HG03097 (cell line): ENCODE measurements around the gene PRIMA1.

Experiments used
- ATAC-seq: cut with Tn5 transposase; IDR thresholded peaks from one replicate; pipeline ENCODE4 v1.9.1; 2021; ENCODE audit not compliant: unreplicated experiment, low FRiP score

PRIMA1 gene

DNA sequence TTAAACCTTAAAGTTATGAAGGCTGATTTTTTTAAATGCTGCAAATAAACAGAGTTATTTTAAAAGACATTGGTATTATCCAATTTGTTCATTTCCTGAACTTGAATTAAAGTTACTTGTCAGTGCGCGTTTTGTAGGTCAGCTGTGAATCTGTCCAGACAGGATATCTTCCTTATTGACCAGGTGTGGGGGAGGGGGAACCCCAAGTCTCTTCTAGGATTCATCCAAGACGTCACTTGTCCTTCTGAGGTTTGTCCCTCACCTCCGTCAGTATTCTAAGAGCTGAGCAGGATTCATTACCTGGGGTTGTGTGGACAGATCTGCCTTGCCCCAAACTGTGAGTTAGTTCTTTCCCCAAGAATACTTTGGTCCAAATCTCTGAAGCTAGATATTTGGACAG is 8.8 kb upstream of the PRIMA1 start:
- no peak for ATAC-seq

DNA sequence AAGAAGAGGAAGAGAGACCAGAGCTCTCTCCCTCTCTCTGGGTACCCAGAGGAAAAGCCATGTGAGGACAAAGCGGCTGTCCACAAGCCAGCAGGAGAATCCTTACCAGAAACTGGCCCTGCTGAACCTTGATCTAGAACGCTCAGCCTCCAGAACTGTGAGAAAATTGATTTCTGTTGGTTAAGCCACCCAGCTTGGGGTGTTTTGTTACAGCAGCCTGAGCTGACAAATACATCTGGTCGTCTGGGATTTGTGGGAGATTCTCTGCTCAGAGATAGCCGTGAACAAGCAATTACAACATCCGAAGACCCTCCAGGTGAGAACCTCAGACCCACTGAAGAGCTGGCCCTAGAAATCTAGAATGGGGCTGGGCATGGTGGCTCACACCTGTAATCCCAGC is 6.5 kb upstream of the PRIMA1 start:
- ATAC-seq, result no peak

DNA sequence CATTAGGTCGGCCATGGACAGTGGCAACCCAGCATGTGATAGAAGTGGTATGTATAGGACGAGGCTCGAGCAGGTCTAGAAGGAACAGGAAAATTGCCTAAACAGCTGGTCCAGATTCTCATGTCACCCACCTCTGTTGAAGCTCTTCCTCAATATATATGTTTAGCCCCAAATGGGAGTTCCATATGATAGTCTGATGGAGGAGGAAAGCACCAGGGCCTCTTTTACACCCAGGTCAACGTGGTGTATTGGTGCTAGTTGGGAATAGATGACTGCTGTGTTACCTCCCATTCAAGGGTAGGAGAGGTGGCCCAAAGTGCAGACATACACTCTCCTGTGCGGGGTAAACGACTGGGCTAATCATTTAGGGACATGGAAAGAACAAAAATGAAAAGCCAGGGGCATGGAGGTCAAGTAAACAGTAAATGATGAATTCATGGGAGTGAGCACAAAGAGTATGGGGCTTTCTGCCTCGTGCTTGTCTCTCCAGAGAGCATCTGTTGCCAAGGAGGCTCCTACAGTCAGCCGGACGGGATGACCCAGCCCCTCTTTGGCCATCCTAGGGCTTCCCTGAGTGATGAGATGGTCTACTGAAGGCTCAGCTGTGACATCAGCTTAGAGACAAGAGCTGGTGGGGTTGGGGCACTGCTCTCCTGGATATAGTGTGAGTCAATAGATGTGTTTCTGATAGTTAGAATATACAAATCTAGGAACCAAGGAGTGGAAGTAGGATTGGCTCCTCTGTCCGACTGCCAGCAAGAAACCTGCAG is 5.5 kb upstream of the PRIMA1 start:
- no peak for ATAC-seq

DNA sequence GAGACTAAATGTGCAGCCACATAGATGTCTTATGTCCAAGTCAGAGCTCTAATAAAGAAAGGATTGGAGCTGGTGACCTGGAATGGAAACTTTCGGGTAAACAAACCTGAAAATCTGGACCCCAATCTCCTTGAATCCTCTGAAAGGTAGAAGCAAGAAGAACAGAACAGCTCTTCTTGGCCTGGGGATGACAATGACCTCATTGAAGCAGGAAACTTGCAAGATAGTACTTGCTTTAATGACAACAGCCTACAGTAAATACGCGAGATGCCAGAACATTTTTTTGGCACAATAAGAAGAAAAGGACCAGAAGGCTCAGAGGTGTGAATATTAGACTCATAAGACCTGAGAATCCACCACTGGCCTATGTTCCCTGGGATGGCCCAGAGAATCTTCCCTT is 4.1 kb upstream of the PRIMA1 start:
- ATAC-seq, result no peak

DNA sequence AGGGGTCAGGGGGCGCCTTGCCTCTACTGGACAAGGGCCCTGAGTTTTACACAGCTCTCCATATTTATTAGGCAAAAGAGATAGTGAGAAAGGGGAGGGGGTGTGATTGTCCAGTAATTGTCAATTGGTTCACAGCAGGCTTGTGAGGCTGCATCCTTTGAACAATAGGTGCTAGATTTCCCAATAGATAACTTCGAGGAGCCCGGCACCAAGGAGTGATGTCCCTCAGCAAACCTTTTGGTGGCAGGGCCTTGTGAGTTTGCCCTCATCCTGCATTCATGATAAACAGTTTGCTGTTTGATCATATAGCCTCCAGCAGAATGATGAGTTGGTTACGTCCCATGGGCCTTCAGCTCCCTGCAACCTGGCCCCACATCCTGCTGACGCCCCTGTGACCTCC is 2.7 kb upstream of the PRIMA1 start:
- ATAC-seq, result no peak

DNA sequence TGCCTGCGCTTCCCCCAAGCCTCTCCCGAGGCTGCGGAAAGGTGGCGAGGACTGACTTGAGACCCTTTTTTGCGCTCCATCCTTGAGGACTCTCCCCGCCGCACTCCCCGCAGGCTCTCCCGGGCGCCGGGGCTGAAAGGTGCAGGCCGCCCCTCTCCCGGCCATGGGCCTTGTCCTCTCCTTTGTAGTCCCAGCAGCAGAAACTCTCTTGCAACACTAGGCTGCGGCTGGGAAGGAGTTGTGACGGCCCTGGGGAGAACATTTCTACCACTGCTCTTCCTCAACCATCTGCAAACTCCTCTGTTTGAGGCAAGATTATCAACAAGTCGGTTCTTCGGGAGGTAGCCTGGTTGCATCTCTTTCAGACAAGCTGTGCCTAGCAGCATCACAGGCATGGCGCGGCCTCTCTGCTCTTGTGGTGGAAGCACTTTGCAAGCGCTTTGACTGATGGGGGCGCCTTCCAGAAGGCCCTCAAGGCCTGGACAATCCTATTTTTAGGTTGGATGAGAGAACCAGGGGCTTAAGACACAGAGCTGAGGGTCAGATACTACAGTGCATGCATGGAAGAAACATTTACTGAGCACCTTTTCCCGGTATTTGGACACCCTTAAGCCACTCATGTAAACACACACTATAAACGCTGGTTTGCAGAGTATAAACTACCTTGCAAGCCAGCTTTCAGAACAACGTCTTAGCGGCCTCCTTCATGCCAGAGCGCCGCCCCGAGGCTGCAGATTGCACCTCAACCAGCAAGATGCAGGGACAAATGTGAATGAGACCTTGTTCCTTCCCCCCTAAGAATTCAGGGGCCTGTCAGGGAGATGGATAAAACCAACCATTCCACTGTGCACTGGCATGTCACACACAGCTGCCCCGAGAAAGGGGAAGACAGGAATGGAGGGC is 1.2 kb upstream of the PRIMA1 start:
- no peak for ATAC-seq

DNA sequence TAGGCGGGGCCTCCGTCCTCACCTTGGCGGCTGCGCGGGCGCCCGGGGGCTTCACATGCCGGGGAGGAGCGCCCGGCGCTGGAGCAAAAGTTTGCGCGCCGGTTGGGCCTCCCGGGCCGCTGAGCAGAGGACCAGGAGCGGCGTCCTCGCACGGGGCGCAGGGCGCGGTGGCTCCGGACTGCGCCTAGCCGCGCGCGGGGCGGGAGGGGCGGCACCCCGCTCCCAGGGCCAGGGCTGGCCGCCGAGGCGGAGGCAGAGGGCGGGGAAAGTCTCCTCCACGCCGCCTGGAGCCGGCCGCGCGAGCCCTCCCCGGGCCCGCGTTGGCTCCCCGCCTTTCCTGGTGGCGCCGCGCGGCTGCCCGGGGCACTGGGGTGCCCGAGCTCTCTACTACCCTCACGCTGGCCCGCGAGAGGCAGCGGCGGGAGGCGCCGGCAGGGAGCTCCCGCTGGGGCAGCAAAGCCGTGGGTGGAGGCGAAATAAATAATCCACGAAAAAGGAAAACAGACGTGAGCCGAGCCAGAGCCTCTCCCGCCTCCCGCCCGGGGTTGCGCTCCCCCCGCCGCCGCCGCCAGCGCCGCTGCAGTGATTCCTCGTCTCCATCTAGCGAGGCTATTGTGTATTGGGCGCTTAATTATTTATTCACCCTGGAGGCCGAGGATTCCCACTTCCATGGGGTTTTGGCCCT is 400 bp upstream of the PRIMA1 start:
- no peak for ATAC-seq

DNA sequence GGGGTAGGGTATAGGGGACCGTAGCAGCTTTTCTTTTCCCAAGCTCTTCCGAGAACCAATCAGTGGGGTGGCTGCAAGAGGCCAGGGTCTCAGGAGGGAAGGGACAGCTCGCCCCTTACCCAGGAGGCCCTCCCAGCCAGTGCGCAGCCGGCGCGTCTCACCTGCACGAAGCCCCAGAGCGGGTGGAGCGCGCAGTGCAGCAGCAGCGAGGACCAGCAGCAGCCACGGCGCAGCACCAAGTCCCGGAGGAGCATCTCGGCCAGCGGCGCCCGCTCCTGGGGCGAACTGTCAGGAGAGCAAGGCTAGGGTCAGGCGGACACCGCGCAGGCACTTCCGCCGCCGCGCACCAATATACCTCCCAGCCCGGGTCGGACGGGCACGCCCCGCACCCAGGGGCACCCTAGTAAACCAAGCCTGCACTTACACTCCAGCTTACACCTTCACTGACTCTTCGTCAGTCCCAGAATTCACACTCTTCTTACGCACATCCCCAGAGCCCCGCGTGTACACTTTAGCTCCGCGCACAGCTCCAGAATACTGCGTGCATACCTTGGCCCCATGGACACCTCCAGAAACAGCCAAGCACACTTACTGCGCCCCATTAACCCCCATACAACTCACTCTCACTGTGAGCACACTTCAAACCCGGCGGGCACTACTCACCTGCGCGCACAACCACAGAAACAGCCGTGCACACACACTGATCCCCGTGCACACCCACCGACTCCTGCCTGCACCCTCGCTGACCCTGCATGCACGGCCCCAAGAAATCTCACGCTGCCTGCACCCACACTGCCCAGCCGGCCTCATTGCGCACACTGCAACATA is 606 bp downstream of the PRIMA1 start:
- ATAC-seq, result no peak

DNA sequence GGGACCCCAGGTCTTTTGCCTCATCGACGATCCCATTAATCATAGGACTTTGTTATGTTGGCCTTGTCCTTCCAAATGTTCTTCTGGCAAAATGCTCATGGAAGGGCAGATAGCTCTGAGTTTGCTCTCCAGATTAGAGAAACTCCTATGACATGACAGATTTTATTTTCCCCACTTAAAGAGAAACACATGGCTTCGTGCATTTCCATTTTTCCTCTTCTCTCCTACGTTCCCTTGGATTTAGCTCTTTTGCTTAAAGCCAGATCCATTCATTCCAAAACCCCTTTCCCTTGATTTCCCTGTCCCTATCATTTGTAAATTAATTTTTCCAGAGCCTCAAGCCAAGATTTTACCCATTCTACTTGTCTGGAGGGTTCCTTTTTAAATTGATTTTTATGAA is 2.9 kb downstream of the PRIMA1 start:
- no peak for ATAC-seq

DNA sequence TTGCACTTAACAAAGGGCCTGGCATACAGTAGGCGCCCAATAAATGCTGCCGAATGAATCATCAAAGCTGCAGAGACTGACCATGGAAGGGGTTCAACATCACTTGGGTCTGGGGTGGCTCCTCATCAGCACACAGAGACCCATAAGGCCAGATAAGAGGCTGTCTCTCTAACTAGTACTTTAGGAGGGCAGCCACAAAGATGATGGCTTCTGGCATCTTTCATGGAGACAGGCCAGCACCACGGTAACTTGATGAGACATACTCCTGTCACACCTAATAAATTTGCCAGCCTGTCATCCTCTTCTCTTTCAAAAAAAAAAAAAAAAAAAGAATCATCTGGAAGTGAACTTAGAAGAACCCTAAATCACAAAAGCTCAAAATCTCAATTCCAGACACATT is 3.4 kb downstream of the PRIMA1 start:
- no peak for ATAC-seq

DNA sequence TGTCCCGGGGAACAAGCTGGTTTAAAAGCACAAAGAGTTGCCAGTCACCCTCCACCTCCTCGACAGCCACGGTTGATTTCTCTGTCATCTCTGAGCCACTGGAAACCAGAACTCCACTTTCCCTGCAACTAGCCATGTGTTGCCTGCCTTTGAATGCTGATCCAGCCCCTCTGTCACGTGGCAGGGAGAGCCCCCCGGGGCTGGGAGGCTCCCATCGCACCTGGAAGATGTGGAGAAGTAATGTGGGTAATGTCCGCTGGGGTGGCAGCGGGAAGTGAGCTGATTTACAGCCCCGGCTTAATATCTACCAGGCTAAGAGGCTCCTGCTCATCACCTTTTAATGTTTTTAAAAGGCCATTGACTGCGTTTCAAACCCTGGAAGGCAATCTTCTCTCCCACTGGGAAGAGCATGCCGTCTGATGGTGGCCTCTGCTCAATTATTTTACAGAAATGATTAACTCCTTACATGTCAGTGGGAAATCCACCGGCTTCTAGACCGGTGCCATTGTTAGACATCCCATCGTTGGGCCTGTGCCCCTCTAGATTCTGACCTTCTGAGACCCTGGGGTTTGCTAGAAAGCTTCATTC is 7.4 kb downstream of the PRIMA1 start:
- no peak for ATAC-seq

DNA sequence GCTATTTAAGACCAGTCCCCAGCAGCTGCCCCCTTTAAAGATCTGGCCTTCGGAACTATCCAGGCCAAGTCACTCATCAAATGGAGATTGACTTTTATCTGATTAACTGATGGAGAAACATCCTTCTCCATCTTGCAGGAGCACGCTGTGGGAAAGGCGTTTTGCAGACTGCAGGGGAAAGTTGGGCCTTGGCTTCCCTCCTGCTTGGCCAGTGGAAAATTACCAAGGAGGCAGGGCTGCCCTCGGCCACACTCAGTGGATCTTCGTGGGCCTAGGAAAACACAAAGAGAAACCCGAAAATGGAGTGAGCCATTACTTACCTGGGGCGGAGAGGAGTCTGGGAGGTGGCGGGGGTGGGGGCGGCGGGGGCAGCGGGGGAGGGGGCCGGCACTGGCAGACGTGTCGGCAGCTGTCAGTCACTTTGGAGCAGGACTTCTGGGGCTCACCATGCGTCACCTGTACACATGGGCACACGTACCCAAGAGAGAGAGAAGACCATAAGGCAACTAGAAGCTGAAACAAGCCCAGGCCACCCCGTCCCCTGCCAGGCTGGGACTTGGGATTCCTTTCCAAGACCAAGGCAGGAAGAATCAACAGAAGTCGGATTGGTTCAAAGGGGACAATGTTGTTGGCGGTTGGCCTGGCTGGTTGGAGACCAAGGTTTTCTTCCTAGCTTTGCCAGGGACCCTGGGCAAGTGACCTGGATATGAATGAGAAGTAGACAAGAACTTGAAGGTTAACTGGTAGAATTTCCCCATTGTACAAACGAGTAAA is 9.2 kb downstream of the PRIMA1 start:
- no peak for ATAC-seq

DNA sequence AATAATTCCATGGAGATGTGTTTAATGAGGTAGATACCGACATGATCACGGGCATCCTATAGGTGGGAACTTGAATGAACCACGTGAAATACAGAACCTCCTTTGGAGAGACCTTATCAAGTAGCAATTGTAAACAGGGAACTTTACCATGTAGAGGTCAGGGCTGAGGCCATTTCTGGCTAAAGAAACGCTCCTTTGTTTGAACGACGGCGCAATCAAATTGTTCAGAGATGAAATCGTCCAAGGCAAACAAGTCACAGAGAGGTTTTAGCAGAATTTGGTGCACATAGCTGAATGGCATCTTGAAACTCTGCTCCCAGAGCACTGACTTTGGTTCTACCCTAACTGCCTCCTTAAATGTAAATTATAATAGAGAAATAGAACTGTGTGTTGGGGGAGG is 9.8 kb downstream of the PRIMA1 start:
- ATAC-seq, result no peak

DNA sequence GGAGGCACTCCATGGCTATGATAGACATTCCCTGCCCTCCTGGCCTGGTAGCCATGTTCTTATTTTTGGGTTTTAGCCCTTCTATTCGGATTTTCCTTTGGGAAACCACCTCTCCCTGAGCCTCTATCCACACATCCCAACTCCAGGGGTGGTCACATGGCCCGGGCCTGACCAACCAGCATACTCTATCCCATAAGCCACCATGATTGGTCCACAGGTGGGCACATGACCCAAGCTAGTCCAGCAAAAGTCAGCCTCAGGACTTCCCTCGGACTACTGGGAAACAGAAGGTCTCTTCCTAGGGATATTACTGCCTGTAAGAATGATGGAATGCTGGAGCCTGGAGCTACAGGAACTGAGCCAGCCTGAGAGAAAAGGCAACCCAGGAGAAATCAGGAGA is 12.5 kb downstream of the PRIMA1 start:
- no peak for ATAC-seq

DNA sequence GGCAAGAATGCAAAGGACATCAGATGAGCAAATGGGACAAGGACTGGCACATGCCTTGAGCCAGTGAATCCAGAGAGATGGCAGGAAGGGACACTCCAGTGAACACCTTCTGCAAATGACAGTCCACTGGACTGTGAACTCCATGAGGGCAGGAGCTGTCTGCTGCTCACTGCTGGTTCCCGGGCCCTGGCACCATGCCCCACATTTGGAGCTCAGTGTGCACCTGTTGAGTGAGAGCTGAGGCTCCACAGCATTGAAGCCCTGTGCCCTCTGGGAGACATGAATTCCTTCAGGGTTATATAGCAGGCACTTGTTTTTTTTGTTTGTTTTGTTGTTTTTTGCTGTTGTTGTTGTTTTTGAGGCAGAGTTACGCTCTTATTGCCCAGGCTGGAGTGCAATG is 13.1 kb downstream of the PRIMA1 start:
- ATAC-seq, result no peak

DNA sequence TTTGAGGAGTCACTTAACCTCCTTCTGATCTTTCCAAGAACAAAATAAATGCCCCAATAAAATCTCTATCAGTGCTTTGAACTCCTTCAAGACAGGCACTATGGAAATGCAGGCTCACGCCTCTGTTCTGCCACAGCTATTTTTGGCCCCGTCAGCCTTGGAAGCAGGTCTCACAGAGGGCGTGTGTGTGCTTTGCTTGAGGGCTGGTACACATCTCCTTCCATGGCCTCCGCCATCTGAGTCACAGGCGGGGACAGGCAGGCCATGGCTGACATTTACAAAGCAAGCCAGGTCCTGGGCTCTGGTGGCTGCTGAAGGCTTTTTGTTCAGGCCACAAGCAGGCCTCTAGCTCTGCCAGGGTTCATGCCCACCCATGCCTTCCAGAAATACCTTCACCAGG is 16.0 kb downstream of the PRIMA1 start:
- no peak for ATAC-seq

DNA sequence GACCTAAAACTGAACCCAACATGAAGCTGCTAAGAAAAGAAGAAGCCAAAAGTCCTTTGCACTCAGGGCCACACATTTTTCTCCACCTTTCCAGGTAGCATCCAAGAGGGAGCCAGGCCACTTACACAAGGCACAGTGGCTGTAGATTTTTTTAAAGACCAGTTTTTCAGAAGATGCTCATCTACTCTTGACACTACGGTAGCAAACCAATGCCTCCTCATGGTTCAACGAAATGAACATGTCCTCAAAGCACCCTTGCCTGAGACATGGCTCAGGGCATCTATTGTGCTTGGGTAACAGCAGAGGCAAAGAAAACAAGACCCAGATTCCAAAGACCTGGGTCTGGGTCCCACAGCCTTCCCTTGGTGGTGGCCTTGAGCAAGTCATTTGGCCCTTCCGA is 22.3 kb downstream of the PRIMA1 start:
- no peak for ATAC-seq

DNA sequence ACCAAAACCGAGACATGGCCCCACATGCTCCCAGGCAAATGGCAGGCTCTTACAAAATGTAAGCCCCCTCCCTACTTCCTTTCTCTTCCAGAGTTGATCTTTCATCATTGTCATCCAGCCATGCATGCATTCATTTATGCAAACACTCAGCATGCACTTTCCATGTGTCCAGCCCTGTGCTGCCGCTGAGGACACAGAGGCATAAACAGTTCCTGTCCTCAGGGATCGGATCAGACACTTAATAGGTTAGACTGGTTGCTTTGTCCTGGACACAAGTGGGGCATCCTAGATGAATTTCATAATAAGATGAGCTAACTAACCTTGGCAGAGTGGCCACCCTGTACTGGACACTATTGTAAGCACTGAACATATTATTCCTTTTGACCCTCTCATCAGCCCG is 23.1 kb downstream of the PRIMA1 start:
- ATAC-seq, result no peak

DNA sequence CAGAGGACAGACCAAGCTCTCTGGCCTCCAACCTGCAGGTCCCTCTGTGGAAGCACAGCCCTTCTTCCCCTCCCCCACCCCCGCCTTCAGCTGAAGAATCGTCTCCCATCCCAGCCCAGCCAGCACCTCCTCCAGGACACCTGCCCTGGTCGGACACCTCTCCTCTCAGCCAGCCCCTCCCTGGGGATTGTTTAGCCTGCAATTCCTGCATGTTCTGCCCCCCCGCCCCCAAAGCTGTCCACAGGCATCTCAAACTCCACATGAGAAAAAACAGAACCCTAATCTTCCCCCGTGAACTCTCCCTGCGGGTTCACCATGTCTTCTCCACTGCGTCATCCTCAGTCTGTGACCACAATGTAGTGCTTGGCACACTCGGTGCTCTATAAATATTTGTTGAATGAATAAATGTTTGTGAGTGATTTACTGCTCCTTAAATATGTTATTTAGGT is 24.1 kb downstream of the PRIMA1 start:
- no peak for ATAC-seq
